OCI-LY3 (cell line): Measurements from ENCODE around the gene KRTAP10-9.
"Not testable (repeated sequence)": the region's sequence is repeated elsewhere in the genome, so short reads cannot be mapped to it uniquely, and the experiment has no call there.

Experiments
- H2AFZ ChIP-seq: fragments of 200-600, 300-600 bp; shearing (Covaris generic); 2 replicates; pipeline ENCODE4 v1.6.0; 2014; ENCODE audit warnings: antibody characterized with exemption, low read depth, low read length
- H3K27ac ChIP-seq: fragments of 200-600, 300-600 bp; sonication (generic); 2 replicates; pipeline ENCODE4 v1.5.1; 2014; ENCODE audit warnings: mild to moderate bottlenecking, low read length, moderate library complexity, mixed read lengths
- H3K27me3 ChIP-seq: fragments of 200-600, 300-600 bp; sonication (generic); 2 replicates; pipeline ENCODE4 v1.6.1; 2014; ENCODE audit warnings: low read depth, low read length, mixed read lengths
- H3K36me3 ChIP-seq: fragments of 200-600, 300-600 bp; sonication (generic); replicated peaks from 2 replicates; pipeline ENCODE3; 2014; ENCODE audit warnings: low read depth, low read length, mixed read lengths
- H3K4me1 ChIP-seq: fragments of 300-600, 200-600 bp; sonication (generic); 2 replicates; pipeline ENCODE4 v1.6.1; 2014; ENCODE audit warnings: low read length, mixed read lengths
- H3K4me2 ChIP-seq: fragments of 200-600, 300-600 bp; sonication (generic); 2 replicates; pipeline ENCODE4 v1.6.1; 2014; ENCODE audit warnings: low read length, mixed read lengths
- H3K4me3 ChIP-seq: fragments of 300-600, 200-600 bp; sonication (generic); 2 replicates; pipeline ENCODE4 v1.5.1; 2014; ENCODE audit warnings: antibody characterized with exemption, mild to moderate bottlenecking, low read length, moderate library complexity
- H3K79me2 ChIP-seq: fragments of 300-600, 200-600 bp; shearing (Covaris generic); 2 replicates; pipeline ENCODE4 v1.6.1; 2014; ENCODE audit warnings: mild to moderate bottlenecking, low read length, mixed read lengths
- H3K9ac ChIP-seq: fragments of 300-600, 200-600 bp; shearing (Covaris generic); 2 replicates; pipeline ENCODE4 v1.6.0; 2014; ENCODE audit warnings: mild to moderate bottlenecking, low read length, moderate library complexity
- H3K9me3 ChIP-seq: fragments of 200-600, 300-600 bp; shearing (Covaris generic); 2 replicates; pipeline ENCODE4 v1.6.1; 2014; ENCODE audit warnings: low read length, mixed read lengths; ENCODE audit not compliant: insufficient read depth
- H4K20me1 ChIP-seq: fragments of 200-600, 300-600 bp; sonication (generic); 2 replicates; pipeline ENCODE4 v1.6.1; 2016; ENCODE audit warnings: low read length, mixed read lengths; ENCODE audit not compliant: insufficient read depth
- CTCF ChIP-seq: fragments of 200-600, 300-600 bp; sonication (generic); IDR thresholded peaks from 2 replicates; pipeline ENCODE4 v1.5.1; 2014; ENCODE audit warnings: antibody characterized with exemption, low read length, low read depth
- EZH2phosphoT487 ChIP-seq: fragments of 200-600 bp; shearing (Covaris generic); IDR thresholded peaks from 2 replicates; pipeline ENCODE4 v1.6.1; 2018; ENCODE audit warnings: antibody characterized with exemption, mixed run types, low read depth

The KRTAP10-9 gene

GRCh38 chr21:44644878-44645277, 18.0 kb downstream of the KRTAP10-9 start:
- H3K79me2 ChIP-seq = no peaks in the 10 kb centered on the region
- H3K36me3 ChIP-seq = no peaks in the 10 kb centered on the region

GRCh38 chr21:44646366-44647221, 19.7 kb downstream of the KRTAP10-9 start, which contains the start of gene KRTAP10-11:
KRTAP10-11 (plus strand) TSS chr21:44646414; CDS start chr21:44646459, 45 bp downstream.
- not testable (repeated sequence) for H3K4me2 ChIP-seq, H3K4me1 ChIP-seq, H3K9ac ChIP-seq, H3K9me3 ChIP-seq, H3K27me3 ChIP-seq, H3K4me3 ChIP-seq, H3K36me3 ChIP-seq, H3K27ac ChIP-seq, H3K79me2 ChIP-seq, H2AFZ ChIP-seq, H4K20me1 ChIP-seq

More at GRCh38 chr21:44644878-44645277, 18.0 kb downstream of the KRTAP10-9 start:
- H3K9ac ChIP-seq = no peak overlapping the region
- H3K27me3 ChIP-seq = no peaks in the 10 kb centered on the region
- no peak overlapping the region for H3K4me2 ChIP-seq
- no peaks in the 10 kb centered on the region for H4K20me1 ChIP-seq
- 0 out of 2 replicates have a peak, but pooled peaks cover 4% of the 10 kb centered on the region for H3K9me3 ChIP-seq
- no peak overlapping the region for H3K4me3 ChIP-seq
- TF ChIP-seq EZH2phosphoT487 (no peak), CTCF (no peak)
- no peaks in the 10 kb centered on the region for H3K4me1 ChIP-seq
- no peak overlapping the region for H3K27ac ChIP-seq
- H2AFZ ChIP-seq = no peak overlapping the region

GRCh38 chr21:44647222-44647552, 20.3 kb downstream of the KRTAP10-9 start:
- Histone ChIP-seq H3K27me3 (no peaks in the 10 kb centered on the region), H2AFZ (no peak overlapping the region), H3K9ac (no peak overlapping the region), H4K20me1 (no peaks in the 10 kb centered on the region), H3K4me1 (no peaks in the 10 kb centered on the region), H3K4me2 (no peak overlapping the region), H3K4me3 (no peak overlapping the region), H3K36me3 (no peaks in the 10 kb centered on the region), H3K9me3 (no peaks in the 10 kb centered on the region), H3K27ac (no peak overlapping the region), H3K79me2 (no peaks in the 10 kb centered on the region)
- TF ChIP-seq CTCF = no peak
- no peak for TF ChIP-seq EZH2phosphoT487

GRCh38 chr21:44648557-44649311, 21.8 kb downstream of the KRTAP10-9 start:
- H3K4me2 ChIP-seq = no peak overlapping the region
- TF ChIP-seq CTCF (no peak), EZH2phosphoT487 (no peak)
- no peak overlapping the region for H3K4me3 ChIP-seq
- H3K79me2 ChIP-seq = no peaks in the 10 kb centered on the region
- H2AFZ ChIP-seq = no peak overlapping the region
- H3K9me3 ChIP-seq = no peaks in the 10 kb centered on the region
- no peak overlapping the region for H3K27ac ChIP-seq
- no peaks in the 10 kb centered on the region for H3K27me3 ChIP-seq
- no peaks in the 10 kb centered on the region for H3K36me3 ChIP-seq
- no peaks in the 10 kb centered on the region for H3K4me1 ChIP-seq
- H4K20me1 ChIP-seq = no peaks in the 10 kb centered on the region
- no peak overlapping the region for H3K9ac ChIP-seq
